ENCODE results near the gene LRRK1.

- TF ChIP-seq CTCF (IDR thresholded peaks at IDR 0.05; ENCODE audit: low read depth, low read length) (no peak), EZH2phosphoT487 (IDR thresholded peaks at IDR 0.05; ENCODE audit: low read depth) (no peak)
Measured at GRCh38 chr15:100897221-100898151, 21.7 kb upstream of the LRRK1 start.

Data from OCI-LY3 (cell line).